GM23338 (cell line): Measurements from ENCODE around the gene MIF. TPM values are rescaled to one million over a fixed set of nuclear protein-coding genes. Genes with fewer than 3 reads are reported as not detected.
"Not testable (repeated sequence)": the region's sequence is repeated elsewhere in the genome, so short reads cannot be mapped to it uniquely, and the experiment has no call there.

Source experiments
- ATAC-seq: fragments of 200-7000 bp; cut with Tn5 transposase; 3 replicates; pipeline ENCODE4 v1.9.1; 2020
- DNase-seq: peaks from one replicate; pipeline ENCODE4 v3.0.0-alpha.2; 2015; ENCODE audit warnings: low spot score
- H2AFZ ChIP-seq: fragments of 200-600 bp; sonication (generic); 2 replicates; pipeline ENCODE4 v1.8.0; 2016; ENCODE audit warnings: antibody characterized with exemption, mild to moderate bottlenecking, moderate library complexity
- H3F3A ChIP-seq: fragments of 200-600 bp; sonication (generic); replicated peaks from 2 replicates; pipeline ENCODE4 v1.8.0; 2017; ENCODE audit warnings: antibody characterized with exemption, mixed run types, low read depth
- H3K27ac ChIP-seq: fragments of 200-600 bp; sonication (generic); 2 replicates; pipeline ENCODE4 v1.6.1; 2016; ENCODE audit warnings: low read depth
- H3K27me3 ChIP-seq: fragments of 200-600 bp; sonication (generic); 2 replicates; pipeline ENCODE4 v1.8.0; 2016; ENCODE audit warnings: mild to moderate bottlenecking, mixed run types, moderate library complexity; ENCODE audit not compliant: insufficient read depth
- H3K36me3 ChIP-seq: fragments of 200-600 bp; sonication (generic); 2 replicates; pipeline ENCODE4 v1.8.0; 2016; ENCODE audit warnings: mild to moderate bottlenecking; ENCODE audit not compliant: insufficient read depth
- H3K4me1 ChIP-seq: fragments of 200-600 bp; sonication (generic); 2 replicates; pipeline ENCODE4 v1.8.0; 2016; ENCODE audit warnings: mild to moderate bottlenecking, moderate library complexity; ENCODE audit not compliant: insufficient read depth
- H3K4me2 ChIP-seq: fragments of 200-600 bp; sonication (generic); 2 replicates; pipeline ENCODE4 v1.7.1; 2017; ENCODE audit warnings: mixed run types
- H3K4me3 ChIP-seq: fragments of 200-600 bp; sonication (generic); 2 replicates; pipeline ENCODE4 v1.6.1; 2016; ENCODE audit warnings: mixed run types
- H3K79me2 ChIP-seq: fragments of 200-600 bp; sonication (generic); replicated peaks from 2 replicates; pipeline ENCODE4 v1.8.0; 2017; ENCODE audit warnings: mild to moderate bottlenecking; ENCODE audit not compliant: insufficient read depth
- H3K9me2 ChIP-seq: fragments of 200-600 bp; sonication (generic); 2 replicates; pipeline ENCODE4 v1.8.0; 2017; ENCODE audit not compliant: insufficient read depth
- H4K20me1 ChIP-seq: fragments of 200-600 bp; sonication (generic); replicated peaks from 2 replicates; pipeline ENCODE4 v1.8.0; 2017; ENCODE audit warnings: mild to moderate bottlenecking; ENCODE audit not compliant: insufficient read depth
- H3K27ac Mint-ChIP-seq: 2 replicates; pipeline ENCODE4 v1.8.0; 2020; ENCODE audit warnings: inconsistent platforms, mild to moderate bottlenecking, moderate library complexity, mixed read lengths
- H3K27me3 Mint-ChIP-seq: 3 replicates; pipeline ENCODE4 v1.8.0; 2022; ENCODE audit warnings: low read depth, mild to moderate bottlenecking, moderate library complexity, mixed read lengths, inconsistent platforms; ENCODE audit not compliant: insufficient read depth, poor library complexity
- H3K36me3 Mint-ChIP-seq: 3 replicates; pipeline ENCODE4 v1.8.0; 2021; ENCODE audit warnings: low read depth, mild to moderate bottlenecking, inconsistent platforms, moderate library complexity, mixed read lengths
- H3K4me1 Mint-ChIP-seq: 3 replicates; pipeline ENCODE4 v1.8.0; 2020; ENCODE audit warnings: mild to moderate bottlenecking, inconsistent platforms, mixed read lengths
- H3K4me3 Mint-ChIP-seq: 3 replicates; pipeline ENCODE4 v1.8.0; 2021; ENCODE audit warnings: moderate library complexity, mild to moderate bottlenecking, inconsistent platforms, mixed read lengths
- H3K9me3 Mint-ChIP-seq: 3 replicates; pipeline ENCODE4 v1.8.0; 2020; ENCODE audit warnings: moderate library complexity, mild to moderate bottlenecking, inconsistent platforms, mixed read lengths
- CREB1 ChIP-seq: fragments of 250-450 bp; sonication (Bioruptor Pico); IDR thresholded peaks from 2 replicates; pipeline ENCODE4 v1.5.0; 2020; ENCODE audit warnings: low read depth, mild to moderate bottlenecking, moderate library complexity
- EZH2 ChIP-seq: fragments of 200-600 bp; sonication (generic); IDR thresholded peaks from one replicate; pipeline ENCODE4 v1.8.0; 2017; ENCODE audit warnings: antibody characterized with exemption, mild to moderate bottlenecking, low read depth; ENCODE audit not compliant: unreplicated experiment
- EZH2phosphoT487 ChIP-seq: fragments of 200-600 bp; sonication (generic); IDR thresholded peaks from one replicate; pipeline ENCODE4 v1.8.1; 2018; ENCODE audit warnings: antibody characterized with exemption; ENCODE audit not compliant: unreplicated experiment
- NANOG ChIP-seq: IDR thresholded peaks from 2 replicates; pipeline ENCODE4 v1.6.1; 2016; ENCODE audit warnings: antibody characterized with exemption, borderline replicate concordance
- STAT1 ChIP-seq: IDR thresholded peaks from one replicate; pipeline ENCODE4 v1.6.1; 2016; ENCODE audit warnings: antibody characterized with exemption; ENCODE audit not compliant: unreplicated experiment
- ZNF114 ChIP-seq: fragments of 250-450 bp; sonication (Bioruptor Pico); IDR thresholded peaks from 2 replicates; pipeline ENCODE4 v1.5.0; 2020; ENCODE audit warnings: mild to moderate bottlenecking, moderate library complexity
- polyA plus RNA-seq: library from polyadenylated mRNA; unstranded; fragments of >200 nt; fragmentation: Nextera tagmentation; extraction: Ambion mirVana; gene quantifications from 2 replicates; pipeline ENCODE4 v1.2.1, GENCODE V29; 2016
- total RNA-seq: library from RNA; depleted of rRNA; stranded (reverse); fragments of >200 nt; shearing (Covaris generic); gene quantifications from 2 replicates; pipeline ENCODE4 v1.2.3, GENCODE V29; 2014
- TF ChIP-seq, protein P1 (sequence below): fragments of 250-450 bp; sonication (Bioruptor Pico); IDR thresholded peaks from 2 replicates; pipeline ENCODE4 v1.5.0; 2020; ENCODE audit warnings: mild to moderate bottlenecking, moderate library complexity
- TF ChIP-seq, protein P2 (sequence below), 2 experiments: fragments of 200-600 bp in 1 of 2; sonication (generic) in 1 of 2; conservative IDR thresholded peaks; 2 replicates each; pipeline versions ENCODE4 v1.5.1 to v1.6.1; 2016 to 2017; ENCODE audit warnings: antibody characterized with exemption in 2 of 2, low read depth in 2 of 2, mild to moderate bottlenecking in 2 of 2, moderate library complexity in 1 of 2

The MIF gene
- total and polyA plus RNA-seq, 2 experiments from 2014 or later, result 800 to 5,205 TPM

DNA sequence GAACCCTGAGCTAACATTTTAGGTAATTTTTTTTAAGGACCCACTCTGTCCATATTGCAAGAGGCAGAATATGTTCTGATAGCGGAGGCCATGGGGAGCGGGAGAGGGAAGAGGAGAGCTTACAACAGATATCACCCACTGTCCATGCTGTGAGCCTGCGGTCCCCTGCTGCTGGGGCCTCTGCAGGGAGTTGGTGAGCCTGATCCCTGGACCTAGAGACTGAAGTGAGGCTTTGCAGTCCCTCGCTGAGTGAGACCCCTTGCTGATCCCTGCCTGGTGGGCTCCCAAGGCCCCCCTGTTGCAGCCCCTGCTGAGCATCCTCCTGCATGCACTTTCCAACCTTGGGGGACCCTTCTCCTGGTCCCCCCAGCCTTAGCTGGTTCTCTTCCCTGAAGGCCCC lies 12.5 kb downstream of the MIF start:
- Histone ChIP-seq H2AFZ (no peak overlapping the region), H3K4me3 (no peak overlapping the region), H3K36me3 (no peaks in the 10 kb centered on the region), H3K4me2 (peak overlapping the region; percentile 65), H3K4me1 (peaks cover 35% of the 10 kb centered on the region), H4K20me1 (no peaks in the 10 kb centered on the region), H3K27ac (no peak overlapping the region), H3F3A (0 out of 2 replicates have a peak, but pooled peaks cover 6% of the 10 kb centered on the region), H3K27me3 (no peaks in the 10 kb centered on the region), H3K79me2 (no peaks in the 10 kb centered on the region), H3K9me2 (peaks cover 4% of the 10 kb centered on the region; the same call in 1 of the 2 replicates)
- TF ChIP-seq ZNF114 (CRISPR knock-in tag), result no peak
- ATAC-seq, result no peak
- Mint-ChIP-seq H3K4me3 (no peak overlapping the region), H3K4me1 (peaks cover 36% of the 10 kb centered on the region), H3K27ac (no peak overlapping the region), H3K36me3 (no peaks in the 10 kb centered on the region), H3K27me3 (peaks cover 8% of the 10 kb centered on the region), H3K9me3 (peaks cover 4% of the 10 kb centered on the region)
- DNase-seq, result no peak

DNA sequence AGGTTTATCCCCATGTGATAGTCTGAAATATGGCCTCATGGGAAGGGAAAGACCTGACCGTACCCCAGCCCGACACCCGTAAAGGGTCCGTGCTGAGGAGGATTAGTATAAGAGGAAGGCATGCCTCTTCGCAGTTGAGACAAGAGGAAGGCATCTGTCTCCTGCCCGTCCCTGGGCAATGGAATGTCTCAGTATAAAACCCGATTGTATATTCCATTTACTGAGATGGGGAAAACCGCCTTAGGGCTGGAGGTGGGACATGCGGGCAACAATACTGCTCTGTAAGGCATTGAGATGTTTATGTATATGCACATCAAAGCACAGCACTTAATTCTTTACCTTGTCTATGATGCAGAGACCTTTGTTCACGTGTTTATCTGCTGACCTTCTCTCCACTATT lies 13.2 kb downstream of the MIF start:
- H3K79me2 ChIP-seq, H3K27ac Mint-ChIP-seq, DNase-seq, ATAC-seq, H3K27me3 ChIP-seq, H3K9me2 ChIP-seq, H3K4me3 Mint-ChIP-seq, H3K27ac ChIP-seq, H3K36me3 Mint-ChIP-seq, H3K27me3 Mint-ChIP-seq, H3F3A ChIP-seq, H4K20me1 ChIP-seq, H2AFZ ChIP-seq, H3K36me3 ChIP-seq, H3K4me2 ChIP-seq, H3K4me3 ChIP-seq: not testable (repeated sequence)
- Mint-ChIP-seq H3K4me1 (peaks cover 36% of the 10 kb centered on the region), H3K9me3 (peaks cover 11% of the 10 kb centered on the region)
- H3K4me1 ChIP-seq, result peaks cover 35% of the 10 kb centered on the region

DNA sequence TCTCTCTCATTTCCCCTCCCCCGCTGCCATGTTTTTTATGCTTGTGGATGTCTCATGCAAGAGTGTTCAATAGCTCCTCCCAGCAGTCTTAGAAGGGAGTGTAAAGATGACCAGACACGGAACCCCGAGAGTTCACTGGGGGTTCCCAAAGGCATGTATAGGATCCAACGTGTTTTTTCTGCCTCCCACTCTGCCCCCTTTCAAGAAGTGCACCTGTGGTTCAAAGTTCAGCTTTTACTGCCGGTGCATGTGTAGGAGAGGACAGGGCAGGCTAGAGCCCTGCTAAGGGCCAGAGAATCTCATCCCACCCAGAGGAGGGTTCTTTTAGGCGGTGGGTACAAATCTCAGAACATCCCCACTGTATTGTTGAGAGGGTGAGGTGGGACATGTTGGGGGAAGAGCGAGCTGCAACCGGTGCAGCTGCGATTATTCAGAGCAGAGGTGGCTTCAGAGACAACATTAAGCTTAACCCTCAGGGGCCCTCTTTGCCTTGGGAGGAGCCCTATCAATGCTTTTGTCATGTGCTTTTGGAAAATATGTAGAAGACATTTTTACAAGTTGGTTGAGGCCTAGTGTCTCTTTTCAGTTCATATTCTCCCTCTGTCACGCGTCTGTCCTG lies 14.5 kb downstream of the MIF start:
- peak overlapping the region; percentile 42 for H3K4me2 ChIP-seq
- H3K79me2 ChIP-seq, result no peaks in the 10 kb centered on the region
- H4K20me1 ChIP-seq, result no peaks in the 10 kb centered on the region
- H3F3A ChIP-seq, result peaks cover 6% of the 10 kb centered on the region; the same call in 1 of the 2 replicates
- peak overlapping the region; percentile 59; the same call in 1 of the 2 replicates for H2AFZ ChIP-seq
- Mint-ChIP-seq H3K36me3 (peaks cover 7% of the 10 kb centered on the region; the same call in 2 of the 3 replicates), H3K4me3 (no peak overlapping the region), H3K27ac (peak overlapping the region; percentile 32; the same call in 1 of the 2 replicates), H3K27me3 (peaks cover 14% of the 10 kb centered on the region), H3K4me1 (peaks cover 38% of the 10 kb centered on the region), H3K9me3 (peaks cover 22% of the 10 kb centered on the region)
- no peaks in the 10 kb centered on the region; the same call in 1 of the 2 replicates for H3K36me3 ChIP-seq
- peaks cover 41% of the 10 kb centered on the region for H3K4me1 ChIP-seq
- 0 out of 2 replicates have a peak overlapping the region, but pooled peaks have one; percentile 12 for H3K27ac ChIP-seq
- ATAC-seq, result no peak
- peaks cover 4% of the 10 kb centered on the region; the same call in 1 of the 2 replicates for H3K9me2 ChIP-seq
- H3K4me3 ChIP-seq, result no peak overlapping the region
- DNase-seq, result no peak
- no peaks in the 10 kb centered on the region for H3K27me3 ChIP-seq
- TF ChIP-seq NANOG (no peak), CREB1 (CRISPR knock-in tag) (no peak), EZH2 (no peak), EZH2phosphoT487 (no peak), ZNF114 (CRISPR knock-in tag) (no peak), STAT1 (no peak)
- TF ChIP-seq, protein P1, sequence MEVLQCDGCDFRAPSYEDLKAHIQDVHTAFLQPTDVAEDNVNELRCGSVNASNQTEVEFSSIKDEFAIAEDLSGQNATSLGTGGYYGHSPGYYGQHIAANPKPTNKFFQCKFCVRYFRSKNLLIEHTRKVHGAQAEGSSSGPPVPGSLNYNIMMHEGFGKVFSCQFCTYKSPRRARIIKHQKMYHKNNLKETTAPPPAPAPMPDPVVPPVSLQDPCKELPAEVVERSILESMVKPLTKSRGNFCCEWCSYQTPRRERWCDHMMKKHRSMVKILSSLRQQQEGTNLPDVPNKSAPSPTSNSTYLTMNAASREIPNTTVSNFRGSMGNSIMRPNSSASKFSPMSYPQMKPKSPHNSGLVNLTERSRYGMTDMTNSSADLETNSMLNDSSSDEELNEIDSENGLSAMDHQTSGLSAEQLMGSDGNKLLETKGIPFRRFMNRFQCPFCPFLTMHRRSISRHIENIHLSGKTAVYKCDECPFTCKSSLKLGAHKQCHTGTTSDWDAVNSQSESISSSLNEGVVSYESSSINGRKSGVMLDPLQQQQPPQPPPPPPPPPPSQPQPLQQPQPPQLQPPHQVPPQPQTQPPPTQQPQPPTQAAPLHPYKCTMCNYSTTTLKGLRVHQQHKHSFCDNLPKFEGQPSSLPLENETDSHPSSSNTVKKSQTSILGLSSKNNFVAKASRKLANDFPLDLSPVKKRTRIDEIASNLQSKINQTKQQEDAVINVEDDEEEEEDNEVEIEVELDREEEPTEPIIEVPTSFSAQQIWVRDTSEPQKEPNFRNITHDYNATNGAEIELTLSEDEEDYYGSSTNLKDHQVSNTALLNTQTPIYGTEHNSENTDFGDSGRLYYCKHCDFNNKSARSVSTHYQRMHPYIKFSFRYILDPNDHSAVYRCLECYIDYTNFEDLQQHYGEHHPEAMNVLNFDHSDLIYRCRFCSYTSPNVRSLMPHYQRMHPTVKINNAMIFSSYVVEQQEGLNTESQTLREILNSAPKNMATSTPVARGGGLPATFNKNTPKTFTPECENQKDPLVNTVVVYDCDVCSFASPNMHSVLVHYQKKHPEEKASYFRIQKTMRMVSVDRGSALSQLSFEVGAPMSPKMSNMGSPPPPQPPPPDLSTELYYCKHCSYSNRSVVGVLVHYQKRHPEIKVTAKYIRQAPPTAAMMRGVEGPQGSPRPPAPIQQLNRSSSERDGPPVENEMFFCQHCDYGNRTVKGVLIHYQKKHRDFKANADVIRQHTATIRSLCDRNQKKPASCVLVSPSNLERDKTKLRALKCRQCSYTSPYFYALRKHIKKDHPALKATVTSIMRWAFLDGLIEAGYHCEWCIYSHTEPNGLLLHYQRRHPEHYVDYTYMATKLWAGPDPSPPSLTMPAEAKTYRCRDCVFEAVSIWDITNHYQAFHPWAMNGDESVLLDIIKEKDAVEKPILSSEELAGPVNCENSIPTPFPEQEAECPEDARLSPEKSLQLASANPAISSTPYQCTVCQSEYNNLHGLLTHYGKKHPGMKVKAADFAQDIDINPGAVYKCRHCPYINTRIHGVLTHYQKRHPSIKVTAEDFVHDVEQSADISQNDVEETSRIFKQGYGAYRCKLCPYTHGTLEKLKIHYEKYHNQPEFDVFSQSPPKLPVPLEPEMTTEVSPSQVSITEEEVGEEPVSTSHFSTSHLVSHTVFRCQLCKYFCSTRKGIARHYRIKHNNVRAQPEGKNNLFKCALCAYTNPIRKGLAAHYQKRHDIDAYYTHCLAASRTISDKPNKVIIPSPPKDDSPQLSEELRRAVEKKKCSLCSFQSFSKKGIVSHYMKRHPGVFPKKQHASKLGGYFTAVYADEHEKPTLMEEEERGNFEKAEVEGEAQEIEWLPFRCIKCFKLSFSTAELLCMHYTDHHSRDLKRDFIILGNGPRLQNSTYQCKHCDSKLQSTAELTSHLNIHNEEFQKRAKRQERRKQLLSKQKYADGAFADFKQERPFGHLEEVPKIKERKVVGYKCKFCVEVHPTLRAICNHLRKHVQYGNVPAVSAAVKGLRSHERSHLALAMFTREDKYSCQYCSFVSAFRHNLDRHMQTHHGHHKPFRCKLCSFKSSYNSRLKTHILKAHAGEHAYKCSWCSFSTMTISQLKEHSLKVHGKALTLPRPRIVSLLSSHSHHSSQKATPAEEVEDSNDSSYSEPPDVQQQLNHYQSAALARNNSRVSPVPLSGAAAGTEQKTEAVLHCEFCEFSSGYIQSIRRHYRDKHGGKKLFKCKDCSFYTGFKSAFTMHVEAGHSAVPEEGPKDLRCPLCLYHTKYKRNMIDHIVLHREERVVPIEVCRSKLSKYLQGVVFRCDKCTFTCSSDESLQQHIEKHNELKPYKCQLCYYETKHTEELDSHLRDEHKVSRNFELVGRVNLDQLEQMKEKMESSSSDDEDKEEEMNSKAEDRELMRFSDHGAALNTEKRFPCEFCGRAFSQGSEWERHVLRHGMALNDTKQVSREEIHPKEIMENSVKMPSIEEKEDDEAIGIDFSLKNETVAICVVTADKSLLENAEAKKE (CRISPR knock-in tag), result no peak
- TF ChIP-seq, protein P2, sequence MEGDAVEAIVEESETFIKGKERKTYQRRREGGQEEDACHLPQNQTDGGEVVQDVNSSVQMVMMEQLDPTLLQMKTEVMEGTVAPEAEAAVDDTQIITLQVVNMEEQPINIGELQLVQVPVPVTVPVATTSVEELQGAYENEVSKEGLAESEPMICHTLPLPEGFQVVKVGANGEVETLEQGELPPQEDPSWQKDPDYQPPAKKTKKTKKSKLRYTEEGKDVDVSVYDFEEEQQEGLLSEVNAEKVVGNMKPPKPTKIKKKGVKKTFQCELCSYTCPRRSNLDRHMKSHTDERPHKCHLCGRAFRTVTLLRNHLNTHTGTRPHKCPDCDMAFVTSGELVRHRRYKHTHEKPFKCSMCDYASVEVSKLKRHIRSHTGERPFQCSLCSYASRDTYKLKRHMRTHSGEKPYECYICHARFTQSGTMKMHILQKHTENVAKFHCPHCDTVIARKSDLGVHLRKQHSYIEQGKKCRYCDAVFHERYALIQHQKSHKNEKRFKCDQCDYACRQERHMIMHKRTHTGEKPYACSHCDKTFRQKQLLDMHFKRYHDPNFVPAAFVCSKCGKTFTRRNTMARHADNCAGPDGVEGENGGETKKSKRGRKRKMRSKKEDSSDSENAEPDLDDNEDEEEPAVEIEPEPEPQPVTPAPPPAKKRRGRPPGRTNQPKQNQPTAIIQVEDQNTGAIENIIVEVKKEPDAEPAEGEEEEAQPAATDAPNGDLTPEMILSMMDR (conservative IDR thresholded peaks at IDR 0.05; ENCODE audit: low read depth in 2 of 2), result no peak
